VCaP (cell line): ENCODE results near the gene MLKL.
A peak's percentile ranks its signal among the peaks of the same experiment; 100 is the strongest.

ENCODE experiments used
- H3K27ac ChIP-seq: fragments of 450-650 bp; 2 replicates; pipeline ENCODE4 v1.5.1; 2017
- TF ChIP-seq, protein P1 (sequence below): fragments of 450-650 bp; conservative IDR thresholded peaks from 2 replicates; pipeline ENCODE4 v1.5.1; 2017; ENCODE audit warnings: mild to moderate bottlenecking, moderate library complexity

The MLKL gene

DNA sequence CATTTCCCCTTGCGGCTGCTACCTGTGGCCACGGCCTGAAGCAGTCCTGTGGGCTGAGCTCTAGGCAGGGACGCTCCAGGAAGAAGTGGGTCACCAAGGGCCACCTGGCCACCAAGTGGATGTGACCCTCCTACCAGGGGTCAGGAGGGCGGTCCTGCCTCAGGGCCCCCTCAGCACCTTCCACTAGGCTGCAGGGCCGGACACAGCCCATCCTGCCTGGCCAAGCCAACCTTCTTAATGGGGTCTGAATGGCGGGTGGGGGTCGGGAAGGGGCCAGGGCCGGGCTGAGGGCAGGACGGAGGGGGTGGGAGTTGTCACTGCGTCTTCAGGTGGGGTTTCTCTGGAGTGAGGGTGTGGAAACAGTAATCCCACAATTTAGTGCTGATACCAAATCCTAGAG is 13.2 kb upstream of the MLKL start:
- TF ChIP-seq, protein P1, sequence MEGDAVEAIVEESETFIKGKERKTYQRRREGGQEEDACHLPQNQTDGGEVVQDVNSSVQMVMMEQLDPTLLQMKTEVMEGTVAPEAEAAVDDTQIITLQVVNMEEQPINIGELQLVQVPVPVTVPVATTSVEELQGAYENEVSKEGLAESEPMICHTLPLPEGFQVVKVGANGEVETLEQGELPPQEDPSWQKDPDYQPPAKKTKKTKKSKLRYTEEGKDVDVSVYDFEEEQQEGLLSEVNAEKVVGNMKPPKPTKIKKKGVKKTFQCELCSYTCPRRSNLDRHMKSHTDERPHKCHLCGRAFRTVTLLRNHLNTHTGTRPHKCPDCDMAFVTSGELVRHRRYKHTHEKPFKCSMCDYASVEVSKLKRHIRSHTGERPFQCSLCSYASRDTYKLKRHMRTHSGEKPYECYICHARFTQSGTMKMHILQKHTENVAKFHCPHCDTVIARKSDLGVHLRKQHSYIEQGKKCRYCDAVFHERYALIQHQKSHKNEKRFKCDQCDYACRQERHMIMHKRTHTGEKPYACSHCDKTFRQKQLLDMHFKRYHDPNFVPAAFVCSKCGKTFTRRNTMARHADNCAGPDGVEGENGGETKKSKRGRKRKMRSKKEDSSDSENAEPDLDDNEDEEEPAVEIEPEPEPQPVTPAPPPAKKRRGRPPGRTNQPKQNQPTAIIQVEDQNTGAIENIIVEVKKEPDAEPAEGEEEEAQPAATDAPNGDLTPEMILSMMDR = no peak
- no peak overlapping the region for H3K27ac ChIP-seq

DNA sequence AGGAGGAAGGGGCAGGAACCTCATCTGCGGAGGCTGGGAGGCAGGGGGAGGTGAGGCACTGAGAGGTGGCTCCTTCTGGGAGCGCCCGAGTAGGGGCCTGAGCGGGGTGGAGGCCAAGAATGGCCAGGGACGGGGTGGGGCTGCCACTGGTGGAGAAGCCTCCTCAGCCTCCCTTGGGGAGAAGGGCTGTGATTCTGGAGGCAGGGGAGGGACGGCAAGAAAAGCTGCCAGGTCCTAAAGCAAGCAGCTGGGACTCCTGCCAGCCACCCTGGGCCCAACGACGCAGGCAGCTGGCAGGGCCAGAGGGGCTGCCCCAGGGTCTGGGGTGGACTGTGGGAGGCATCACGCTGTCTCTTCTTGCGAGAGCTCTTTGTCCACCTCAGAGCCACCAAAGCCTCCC is 12.7 kb upstream of the MLKL start:
- H3K27ac ChIP-seq = no peak overlapping the region
- TF ChIP-seq, protein P1 = no peak

DNA sequence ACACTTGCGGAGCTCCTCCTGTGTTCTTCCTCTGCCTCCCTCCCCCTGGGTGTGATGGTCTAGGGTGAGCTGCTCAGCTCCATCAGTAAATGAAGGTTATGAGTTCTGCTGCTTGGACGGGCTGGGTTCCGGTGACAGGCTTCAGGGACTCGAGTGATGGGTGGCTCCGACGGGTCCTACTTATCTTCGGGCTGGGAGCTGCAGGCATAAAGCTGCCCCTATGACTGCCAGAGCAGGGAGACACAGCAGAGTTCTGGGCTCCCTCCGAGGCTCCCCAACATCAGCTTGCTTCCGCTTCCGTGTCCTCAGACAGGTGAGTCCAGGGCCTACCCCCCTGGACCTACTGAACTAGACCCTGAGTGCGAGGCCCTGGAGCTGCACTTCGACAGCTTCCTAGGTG is 11.3 kb upstream of the MLKL start:
- H3K27ac ChIP-seq = no peak overlapping the region
- TF ChIP-seq, protein P1 = no peak

DNA sequence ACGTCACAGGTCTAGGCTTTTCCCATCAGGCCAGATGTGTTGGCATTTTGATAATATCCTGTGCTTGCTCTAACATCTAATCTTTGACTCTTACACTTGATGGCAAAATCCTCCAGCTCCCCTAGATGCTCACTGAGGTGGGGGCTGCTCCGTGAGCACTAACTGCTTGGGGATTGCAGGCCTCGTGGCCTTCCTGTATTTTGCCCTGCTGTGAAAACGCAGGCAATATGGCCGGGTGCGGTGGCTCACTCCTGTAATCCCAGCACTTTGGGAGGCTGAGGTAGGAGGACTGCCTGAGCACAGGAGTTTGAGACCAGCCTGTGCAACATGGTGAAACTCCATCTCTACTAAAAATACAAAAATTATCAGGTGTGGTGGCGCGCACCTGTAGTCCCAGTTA is 9.7 kb upstream of the MLKL start:
- TF ChIP-seq, protein P1 = no peak
- H3K27ac ChIP-seq = no peak overlapping the region

DNA sequence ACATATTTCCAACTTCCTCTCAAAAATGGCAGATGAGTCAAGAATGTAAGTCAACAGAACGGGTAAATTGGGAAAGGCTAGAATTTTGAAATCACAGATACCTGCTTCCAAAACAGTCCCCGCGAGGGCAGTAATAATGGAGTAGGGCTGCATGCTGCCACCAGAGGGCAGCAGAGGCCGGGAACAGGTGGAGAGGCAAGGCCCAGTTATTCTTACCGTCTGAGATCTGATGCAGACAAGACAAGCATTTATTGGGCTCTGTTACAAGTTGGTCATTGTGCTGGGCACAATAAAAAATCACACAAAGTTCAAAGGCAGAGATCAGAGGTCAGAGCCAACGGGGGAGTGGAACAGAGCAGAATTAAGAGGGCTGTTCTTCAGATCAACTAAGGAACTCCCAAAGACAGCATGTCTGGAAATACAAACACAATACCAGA is 8.8 kb upstream of the MLKL start:
- TF ChIP-seq, protein P1 = peak; percentile 92
- no peak overlapping the region for H3K27ac ChIP-seq

DNA sequence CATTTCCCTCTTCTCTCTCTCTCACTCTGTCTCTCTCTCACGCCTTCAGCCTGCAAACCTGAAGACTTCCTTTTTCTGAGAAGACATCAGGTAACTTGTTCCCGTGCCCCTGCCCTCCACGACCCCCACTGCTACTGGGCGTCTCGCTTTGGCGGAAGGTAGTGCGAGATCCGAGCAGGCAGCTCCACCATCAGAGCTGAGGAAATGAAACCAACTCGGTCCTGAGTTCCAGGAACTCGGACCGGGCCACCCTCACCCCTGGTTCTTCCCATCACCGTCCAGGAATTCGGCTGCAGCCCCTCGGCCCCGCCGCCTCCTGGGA is 585 bp downstream of the MLKL start:
- H3K27ac ChIP-seq = peak overlapping the region; percentile 67
- TF ChIP-seq, protein P1 = no peak

DNA sequence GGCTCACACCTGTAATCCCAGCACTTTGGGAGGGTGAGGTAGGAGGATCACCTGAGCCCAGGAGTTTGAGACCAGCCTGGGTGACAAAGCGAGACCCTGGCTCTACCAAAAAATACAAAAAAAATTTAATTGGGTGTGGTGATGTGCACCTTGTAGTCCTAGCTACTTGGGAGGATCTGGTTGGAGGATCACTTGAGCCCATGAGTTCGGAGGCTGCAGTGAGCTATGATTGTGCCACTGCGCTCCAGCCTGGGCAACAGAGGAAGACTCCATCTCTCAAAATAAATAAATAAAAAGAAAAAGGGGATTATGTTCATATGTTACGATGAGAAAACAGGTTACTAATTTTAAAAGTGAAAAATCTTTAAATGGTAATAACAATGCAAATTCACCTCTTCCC is 996 bp downstream of the MLKL start:
- TF ChIP-seq, protein P1 = no peak
- H3K27ac ChIP-seq = peak overlapping the region; percentile 67; the same call in 1 of the 2 replicates

DNA sequence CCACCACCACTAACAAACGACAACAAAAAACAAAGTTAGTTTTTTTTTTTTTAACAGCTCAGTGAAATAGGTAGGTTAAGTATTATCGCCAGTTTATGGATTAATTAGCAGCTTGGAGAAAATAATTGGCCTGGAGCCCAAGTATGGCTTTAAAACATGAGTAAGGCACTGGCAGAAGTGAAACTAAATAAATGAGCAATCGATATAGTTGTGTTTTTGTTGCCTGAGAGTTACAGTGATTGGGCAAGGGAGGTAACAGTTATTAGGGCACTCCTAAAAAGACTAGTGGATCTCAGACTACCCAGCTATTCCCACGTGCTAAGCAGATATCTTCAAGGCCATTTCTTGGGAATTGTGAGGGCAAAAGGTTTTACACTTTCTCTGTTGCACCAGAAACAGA is 2.4 kb downstream of the MLKL start:
- TF ChIP-seq, protein P1 = no peak
- H3K27ac ChIP-seq = no peak overlapping the region
